Epithelial cell of proximal tubule (primary cell): ENCODE data around the gene NME7. TPM values are rescaled to one million over a fixed set of nuclear protein-coding genes. Genes with fewer than 3 reads are reported as not detected.
"Not testable (repeated sequence)": the region's sequence is repeated elsewhere in the genome, so short reads cannot be mapped to it uniquely, and the experiment has no call there.

Experiments
- DNase-seq: peaks from one replicate; pipeline ENCODE4 v3.0.0-alpha.2; 2011; ENCODE audit warnings: low read depth
- H3K4me3 ChIP-seq: 2 replicates; pipeline ENCODE4 v1.5.1; 2011; ENCODE audit warnings: low read depth, mild to moderate bottlenecking, low read length
- total RNA-seq: library from RNA; depleted of rRNA; stranded (reverse); fragments of >200 nt; gene quantifications from 2 replicates; pipeline ENCODE4 v1.2.3, GENCODE V29; 2015
- TF ChIP-seq, protein P1 (sequence below): conservative IDR thresholded peaks from 2 replicates; pipeline ENCODE4 v1.5.1; 2012; ENCODE audit warnings: low read depth, mild to moderate bottlenecking, low read length

The NME7 gene
- total RNA-seq, 1 donor from 2014 or later, result 50.9 TPM

DNA sequence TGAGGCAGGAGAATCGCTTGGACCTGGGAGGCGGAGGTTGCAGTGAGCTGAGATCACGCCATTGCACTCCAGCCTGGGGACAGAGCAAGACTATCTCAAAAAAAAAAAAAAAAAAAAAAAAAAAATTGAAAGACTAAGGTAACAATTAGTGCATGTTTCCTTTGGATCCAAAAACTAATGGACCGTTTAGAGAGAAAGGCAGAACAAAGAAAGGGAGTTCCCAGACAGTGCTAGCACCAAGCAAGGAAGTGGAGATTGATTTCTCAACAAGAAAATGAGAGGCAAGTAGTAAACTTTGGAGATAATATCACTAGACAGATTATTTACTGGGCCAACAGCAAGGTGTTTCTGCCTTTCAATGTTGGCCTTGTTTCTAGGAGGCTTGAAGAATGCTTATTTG, 236.9 kb downstream of the NME7 start:
- TF ChIP-seq, protein P1, sequence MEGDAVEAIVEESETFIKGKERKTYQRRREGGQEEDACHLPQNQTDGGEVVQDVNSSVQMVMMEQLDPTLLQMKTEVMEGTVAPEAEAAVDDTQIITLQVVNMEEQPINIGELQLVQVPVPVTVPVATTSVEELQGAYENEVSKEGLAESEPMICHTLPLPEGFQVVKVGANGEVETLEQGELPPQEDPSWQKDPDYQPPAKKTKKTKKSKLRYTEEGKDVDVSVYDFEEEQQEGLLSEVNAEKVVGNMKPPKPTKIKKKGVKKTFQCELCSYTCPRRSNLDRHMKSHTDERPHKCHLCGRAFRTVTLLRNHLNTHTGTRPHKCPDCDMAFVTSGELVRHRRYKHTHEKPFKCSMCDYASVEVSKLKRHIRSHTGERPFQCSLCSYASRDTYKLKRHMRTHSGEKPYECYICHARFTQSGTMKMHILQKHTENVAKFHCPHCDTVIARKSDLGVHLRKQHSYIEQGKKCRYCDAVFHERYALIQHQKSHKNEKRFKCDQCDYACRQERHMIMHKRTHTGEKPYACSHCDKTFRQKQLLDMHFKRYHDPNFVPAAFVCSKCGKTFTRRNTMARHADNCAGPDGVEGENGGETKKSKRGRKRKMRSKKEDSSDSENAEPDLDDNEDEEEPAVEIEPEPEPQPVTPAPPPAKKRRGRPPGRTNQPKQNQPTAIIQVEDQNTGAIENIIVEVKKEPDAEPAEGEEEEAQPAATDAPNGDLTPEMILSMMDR, result no peak
- DNase-seq, result no peak
- H3K4me3 ChIP-seq, result no peak overlapping the region

DNA sequence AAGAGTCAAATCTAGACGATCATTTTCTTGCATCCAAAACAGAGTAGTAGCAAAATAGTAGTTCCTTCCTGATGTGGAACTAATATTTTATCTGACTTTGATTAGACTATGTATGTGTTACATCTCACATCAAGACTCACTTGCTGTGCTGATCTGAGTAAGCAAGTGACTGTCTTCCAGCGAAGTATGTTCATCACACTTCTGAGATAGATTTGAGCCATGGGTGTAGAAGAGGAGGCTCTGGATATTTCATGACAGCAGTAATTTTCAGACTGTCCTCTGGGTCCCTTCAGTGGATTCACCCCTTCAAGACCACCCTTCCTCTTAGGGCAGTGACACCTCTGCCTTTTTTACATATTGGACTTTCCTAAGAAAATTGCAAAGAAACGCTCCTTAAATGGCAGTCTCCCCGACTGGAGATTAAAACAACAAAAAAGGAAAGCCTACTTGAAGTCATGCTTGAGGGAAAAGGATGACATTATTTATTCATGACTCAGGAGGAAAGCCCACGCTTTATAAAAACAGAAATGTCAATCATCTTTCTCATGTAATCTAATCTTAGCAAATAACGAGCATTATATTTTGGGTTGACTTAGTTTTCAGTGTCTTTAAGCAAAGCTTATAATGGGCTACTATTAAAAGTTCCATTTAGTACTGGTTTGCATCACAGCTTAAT, 238.3 kb downstream of the NME7 start:
- DNase-seq, result no peak
- no peak overlapping the region for H3K4me3 ChIP-seq

DNA sequence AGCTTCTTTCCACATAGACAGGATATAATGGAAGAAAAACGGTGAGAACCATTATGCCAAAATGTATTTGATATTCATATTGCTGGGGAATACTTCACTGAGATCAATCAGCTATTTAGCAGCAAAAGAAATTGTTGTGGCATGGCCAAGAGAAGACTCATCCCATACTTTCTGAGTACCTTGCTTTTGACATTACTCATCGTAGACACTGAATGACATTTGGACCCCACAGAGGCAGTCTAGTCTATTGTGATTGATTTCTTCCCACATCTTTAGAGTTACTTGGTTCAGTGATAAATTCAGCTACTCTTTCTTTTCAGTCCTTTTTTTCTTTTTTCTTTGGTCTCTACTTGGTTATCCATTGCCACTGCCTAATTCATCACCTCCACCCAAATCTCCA, 239.0 kb downstream of the NME7 start:
- TF ChIP-seq, protein P1, result no peak
- no peak for DNase-seq
- no peak overlapping the region for H3K4me3 ChIP-seq

More for the DNA sequence above, 238.3 kb downstream of the NME7 start:
- TF ChIP-seq, protein P1, result no peak

DNA sequence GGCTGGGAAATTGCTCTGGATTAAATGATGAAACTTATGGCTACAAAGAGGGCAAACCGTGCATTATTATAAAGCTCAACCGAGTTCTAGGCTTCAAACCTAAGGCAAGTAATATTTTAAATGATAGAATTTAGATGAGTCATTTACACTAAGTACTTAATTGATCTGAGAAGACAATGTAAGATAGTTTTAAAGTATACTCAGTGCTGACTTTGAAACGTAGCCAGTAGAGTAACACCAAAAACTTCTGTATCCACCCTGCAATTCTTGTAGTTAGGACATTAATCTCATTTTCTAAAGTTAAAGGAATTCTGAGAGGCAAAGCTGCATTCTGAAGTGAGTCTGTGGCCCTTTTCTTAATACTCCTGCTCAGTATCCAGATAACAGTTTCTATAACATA, 240.3 kb downstream of the NME7 start:
- no peak overlapping the region for H3K4me3 ChIP-seq
- TF ChIP-seq, protein P1, result no peak
- DNase-seq, result no peak

DNA sequence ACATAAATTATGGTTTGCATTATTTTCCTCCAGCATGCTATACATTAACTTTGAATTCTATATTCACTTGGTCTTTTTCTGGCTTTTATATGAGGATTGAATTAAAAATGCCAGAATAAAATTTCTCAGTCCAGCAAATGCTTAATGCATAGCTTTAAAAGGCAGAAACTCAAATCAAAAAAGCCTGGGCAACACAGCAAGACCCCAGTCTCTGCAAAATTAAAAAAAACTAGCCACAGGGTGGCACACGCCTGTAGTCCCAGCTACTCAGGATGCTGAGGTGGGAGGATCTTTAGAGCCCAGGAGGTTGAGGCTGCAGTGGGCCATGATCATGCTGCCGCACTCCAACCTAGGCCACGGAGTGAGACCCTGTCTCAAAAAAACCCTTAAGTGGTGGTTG, 241.3 kb downstream of the NME7 start:
- TF ChIP-seq, protein P1, result no peak
- no peak overlapping the region for H3K4me3 ChIP-seq
- no peak for DNase-seq

DNA sequence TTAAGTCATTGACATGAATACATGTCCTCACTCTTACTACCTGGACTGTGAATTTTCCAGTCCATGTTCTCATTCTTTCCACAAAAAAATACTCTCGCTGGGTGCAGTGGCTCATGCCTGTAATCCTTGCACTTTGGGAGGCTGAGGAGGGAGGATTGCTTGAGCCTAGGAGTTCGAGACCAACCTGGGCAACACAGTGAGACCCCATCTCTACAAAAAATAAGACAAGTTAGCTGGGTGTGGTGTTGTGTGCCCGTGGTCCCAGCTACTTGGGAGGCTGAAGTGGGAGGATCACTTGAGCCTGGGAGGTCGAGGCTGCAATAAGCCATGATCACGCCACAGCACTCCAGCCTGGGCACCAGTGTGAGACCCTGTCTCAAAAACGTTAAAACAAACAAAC, 242.0 kb downstream of the NME7 start:
- not testable (repeated sequence) for H3K4me3 ChIP-seq, DNase-seq

DNA sequence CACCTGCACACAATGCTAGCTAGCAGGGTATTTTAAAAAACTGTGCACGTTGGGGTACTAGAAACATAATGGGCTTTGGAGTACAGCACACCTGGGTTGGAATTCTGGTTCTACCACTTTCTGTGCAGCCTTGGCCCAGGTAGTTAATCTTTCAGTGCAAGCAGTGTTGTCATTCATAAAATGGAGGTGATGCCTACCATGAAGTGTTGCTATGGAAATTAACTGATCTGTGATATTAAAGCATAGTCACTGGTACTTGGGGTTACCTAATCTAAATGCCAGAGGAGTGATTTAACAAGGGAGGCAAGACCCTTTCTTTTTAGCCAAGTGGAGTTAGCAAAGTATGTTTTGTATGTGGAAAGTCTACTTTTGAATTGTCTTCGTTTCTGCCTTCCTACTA, 243.1 kb downstream of the NME7 start:
- no peak overlapping the region for H3K4me3 ChIP-seq
- no peak for DNase-seq
- TF ChIP-seq, protein P1, result no peak

DNA sequence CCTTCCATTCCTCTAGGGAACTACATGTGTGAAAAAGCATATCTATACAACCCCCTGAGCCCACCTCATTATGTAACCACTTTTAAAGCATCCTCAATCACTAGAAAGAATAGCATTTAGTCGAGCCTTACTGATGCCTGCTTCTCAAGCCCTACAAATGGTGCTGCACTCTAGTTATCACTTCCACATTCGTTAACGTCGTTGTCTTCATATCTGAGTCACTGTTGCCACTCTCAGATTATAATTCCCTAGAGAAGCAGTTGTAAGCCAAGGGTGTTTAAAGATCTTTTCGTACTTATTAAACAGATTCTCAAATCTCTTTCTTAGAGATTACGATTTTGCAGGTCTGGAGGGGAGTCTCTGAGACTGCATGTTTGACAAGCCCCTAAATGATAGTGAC, 244.6 kb downstream of the NME7 start:
- TF ChIP-seq, protein P1, result no peak
- DNase-seq, result no peak
- no peak overlapping the region for H3K4me3 ChIP-seq
